Lower leg skin (tissue), 3 donors: ENCODE results near the gene CBX2.

Experiments used
- CTCF ChIP-seq, 3 donors: fragments of 450-650 bp; IDR thresholded peaks; one replicate each; pipeline ENCODE4 v1.5.1; 2016; ENCODE audit warnings: antibody characterized with exemption in 3 of 3, mild to moderate bottlenecking in 3 of 3, moderate library complexity in 2 of 3
- POLR2A ChIP-seq, 2 donors: fragments of 450-650 bp; IDR thresholded peaks; one replicate each; pipeline ENCODE4 v1.6.1; 2016 to 2017; ENCODE audit warnings: antibody characterized with exemption in 2 of 2, mild to moderate bottlenecking in 1 of 2, moderate library complexity in 1 of 2

- TF ChIP-seq CTCF (IDR thresholded peaks at IDR 0.05) (peak in 1 of 3 donors; percentile 16), POLR2A (IDR thresholded peaks at IDR 0.05) (no peak)
Observed at GRCh38 chr17:79831265-79832217, 53.6 kb downstream of the CBX2 start.
